ENCODE measurements around the gene SPATS2L. TPM values are rescaled to one million over a fixed set of nuclear protein-coding genes. Genes with fewer than 3 reads are reported as not detected.

SPATS2L gene
- total RNA-seq, 1 donor from 2014 or later = 36.6 TPM

- intact Hi-C loops (cut with DNase I) = no loop called here
- peaks cover 6 to 33% of the 10 kb centered on the region in 2 donors for H3K4me1 ChIP-seq
- no peak for TF ChIP-seq CTCF (IDR thresholded peaks at IDR 0.05)
- H3K9me3 ChIP-seq = no peaks in the 10 kb centered on the region
- no peak for DNase-seq (ENCODE audit: low spot score in 2 of 2)
- no peaks in the 10 kb centered on the region for H3K27me3 ChIP-seq
- no peak overlapping the region for H3K4me3 ChIP-seq
- H3K27ac ChIP-seq = peak overlapping the region in 1 of 2 donors; percentile 20
- H3K36me3 ChIP-seq = no peaks in the 10 kb centered on the region
Observed at GRCh38 chr2:200356321-200356720, 49.8 kb downstream of the SPATS2L start.

- DNase-seq (ENCODE audit: low spot score in 2 of 2) = no peak
- no peaks in the 10 kb centered on the region for H3K9me3 ChIP-seq
- no peaks in the 10 kb centered on the region for H3K36me3 ChIP-seq
- peak overlapping the region; percentile 20 to 52 for H3K27ac ChIP-seq
- intact Hi-C loops (cut with DNase I) = no loop called here
- H3K27me3 ChIP-seq = no peaks in the 10 kb centered on the region
- TF ChIP-seq CTCF (IDR thresholded peaks at IDR 0.05) = no peak
- H3K4me1 ChIP-seq = peaks cover 6 to 33% of the 10 kb centered on the region in 2 donors
- H3K4me3 ChIP-seq = no peak overlapping the region
Observed at GRCh38 chr2:200356857-200357384, 50.4 kb downstream of the SPATS2L start.

- Histone ChIP-seq H3K4me1 (peaks cover 3 to 23% of the 10 kb centered on the region in 2 donors), H3K27me3 (no peaks in the 10 kb centered on the region), H3K9me3 (no peaks in the 10 kb centered on the region), H3K4me3 (no peak overlapping the region), H3K36me3 (no peaks in the 10 kb centered on the region), H3K27ac (peak overlapping the region; percentile 52 to 54)
- intact Hi-C loops (cut with DNase I) = no loop called here
- DNase-seq (ENCODE audit: low spot score in 2 of 2) = no peak
- TF ChIP-seq CTCF (IDR thresholded peaks at IDR 0.05) = no peak
Observed at GRCh38 chr2:200357845-200358244, 51.4 kb downstream of the SPATS2L start.

GRCh38 chr2:200359552-200359951 lies 53.1 kb downstream of the SPATS2L start:
- Histone ChIP-seq H3K27ac (no peak overlapping the region), H3K27me3 (no peaks in the 10 kb centered on the region), H3K4me1 (peaks cover 0 to 22% of the 10 kb centered on the region in 2 donors), H3K4me3 (no peak overlapping the region), H3K9me3 (no peaks in the 10 kb centered on the region), H3K36me3 (no peaks in the 10 kb centered on the region)
- intact Hi-C loops (cut with DNase I) = no loop called here
- DNase-seq (ENCODE audit: low spot score in 2 of 2) = no peak
- TF ChIP-seq CTCF (IDR thresholded peaks at IDR 0.05) = no peak

- H3K36me3 ChIP-seq = no peaks in the 10 kb centered on the region
- no peaks in the 10 kb centered on the region for H3K9me3 ChIP-seq
- H3K27me3 ChIP-seq = no peaks in the 10 kb centered on the region
- H3K4me3 ChIP-seq = no peak overlapping the region
- intact Hi-C loops (cut with DNase I) = no loop called here
- H3K27ac ChIP-seq = no peak overlapping the region
- H3K4me1 ChIP-seq = peaks cover 0 to 22% of the 10 kb centered on the region in 2 donors
- DNase-seq (ENCODE audit: low spot score in 2 of 2) = no peak
- TF ChIP-seq CTCF (IDR thresholded peaks at IDR 0.05) = no peak
Observed at GRCh38 chr2:200360364-200360763, 53.9 kb downstream of the SPATS2L start.
